ENCODE measurements around the gene TRH.
"Not testable (repeated sequence)": the region's sequence is repeated elsewhere in the genome, so short reads cannot be mapped to it uniquely, and the experiment has no call there.

The TRH gene

DNA sequence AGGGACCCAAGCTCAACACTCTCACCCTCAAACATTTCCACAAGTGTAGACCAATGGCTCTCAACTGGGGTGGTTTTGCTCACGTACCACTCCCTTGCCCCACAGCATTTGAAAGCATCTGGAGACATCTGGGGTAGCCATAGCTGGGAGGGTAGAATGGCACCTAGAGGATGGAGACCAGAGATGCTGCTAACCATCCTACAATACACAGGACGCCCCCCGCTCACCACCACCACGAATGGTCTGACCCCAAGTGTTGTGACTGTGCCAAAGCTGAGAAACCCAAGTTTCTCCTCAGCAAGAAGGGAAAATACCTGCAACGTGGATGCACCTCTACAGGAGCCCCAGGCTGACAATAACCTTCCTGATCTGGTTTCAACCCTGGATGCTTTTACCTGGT, 24.7 kb downstream of the TRH start:
- H3K27ac Mint-ChIP-seq; intact Hi-C loops (cut with micrococcal nuclease); H3K9me3 Mint-ChIP-seq: not testable (repeated sequence)

DNA sequence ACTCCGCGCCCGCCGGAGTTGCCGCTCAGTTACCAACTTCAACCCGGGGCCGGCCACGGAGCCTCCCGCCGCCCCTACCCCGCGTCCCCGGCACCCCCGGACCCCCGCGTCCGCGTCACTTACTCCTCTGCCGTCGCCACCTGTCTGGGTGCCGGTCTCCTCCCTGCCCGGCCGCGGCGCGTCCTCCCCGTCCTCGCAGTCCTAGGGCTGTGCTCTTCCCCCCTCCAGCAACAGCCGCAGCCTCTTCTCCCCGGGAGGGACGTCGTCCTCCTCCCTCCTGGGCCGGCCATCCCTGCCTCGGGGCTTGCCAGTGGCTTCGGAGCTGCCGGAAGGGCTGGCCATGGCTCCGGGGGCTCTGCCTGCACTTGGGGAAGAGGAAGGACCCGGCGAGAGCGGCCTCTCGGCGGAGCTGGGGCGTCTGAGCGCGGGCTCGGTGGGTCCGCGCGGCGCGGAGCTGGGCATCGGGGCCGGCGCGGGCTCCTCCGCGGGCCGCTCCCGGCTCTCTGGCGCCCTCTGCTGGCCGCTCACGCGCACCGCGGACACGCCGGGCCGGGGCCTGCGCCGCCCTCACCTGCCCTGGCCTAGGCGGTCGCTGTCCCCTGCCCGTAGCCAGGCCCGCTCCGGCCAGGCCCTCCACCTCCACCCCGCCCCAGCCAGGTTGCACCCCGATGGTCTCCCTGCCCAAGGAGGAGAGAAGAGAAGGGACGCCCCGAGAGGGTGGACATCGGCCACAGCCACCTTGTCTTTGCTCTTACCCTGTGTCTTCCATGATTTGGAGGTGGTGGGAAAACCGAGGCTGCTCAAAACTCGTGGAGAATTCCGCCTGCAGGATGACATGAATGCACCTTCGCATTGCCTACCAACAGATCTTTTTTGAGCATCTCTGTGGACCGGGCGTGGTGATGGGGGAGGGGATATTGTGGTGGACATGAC, 28.4 kb downstream of the TRH start:
- H3K36me3 Mint-ChIP-seq (ENCODE audit: low read depth) = not testable (repeated sequence)
- intact Hi-C loops (cut with micrococcal nuclease) = loop anchor here (2.0 kb wide), 1 partner anchor 60 kb away; no protein-coding TSS in a partner anchor
- peak overlapping the region; percentile 75 for H3K4me3 Mint-ChIP-seq

More for the DNA sequence above, 24.7 kb downstream of the TRH start:
- peaks cover 16% of the 10 kb centered on the region for H3K4me1 Mint-ChIP-seq (ENCODE audit: low read depth)
- H3K27me3 Mint-ChIP-seq = peaks cover 29% of the 10 kb centered on the region
- H3K4me3 Mint-ChIP-seq; H3K36me3 Mint-ChIP-seq (ENCODE audit: low read depth): not testable (repeated sequence)

GRCh38 chr3:130010556-130010955, 36.0 kb downstream of the TRH start:
- no peaks in the 10 kb centered on the region for H3K9me3 Mint-ChIP-seq
- H3K36me3 Mint-ChIP-seq (ENCODE audit: low read depth) = no peaks in the 10 kb centered on the region
- intact Hi-C loops (cut with micrococcal nuclease) = no loop called here
- H3K27me3 Mint-ChIP-seq = peaks cover 28% of the 10 kb centered on the region
- no peak overlapping the region for H3K4me3 Mint-ChIP-seq
- no peaks in the 10 kb centered on the region for H3K4me1 Mint-ChIP-seq (ENCODE audit: low read depth)
- H3K27ac Mint-ChIP-seq = no peak overlapping the region

More for the DNA sequence above, 28.4 kb downstream of the TRH start:
- Mint-ChIP-seq H3K4me1 (ENCODE audit: low read depth) (peaks cover 14% of the 10 kb centered on the region), H3K27me3 (peaks cover 57% of the 10 kb centered on the region)
- not testable (repeated sequence) for H3K27ac Mint-ChIP-seq, H3K9me3 Mint-ChIP-seq

GRCh38 chr3:130012108-130012507, 37.6 kb downstream of the TRH start:
- H3K4me3 Mint-ChIP-seq; H3K36me3 Mint-ChIP-seq (ENCODE audit: low read depth); H3K9me3 Mint-ChIP-seq; intact Hi-C loops (cut with micrococcal nuclease); H3K4me1 Mint-ChIP-seq (ENCODE audit: low read depth); H3K27ac Mint-ChIP-seq: not testable (repeated sequence)
- peaks cover 13% of the 10 kb centered on the region for H3K27me3 Mint-ChIP-seq

DNA sequence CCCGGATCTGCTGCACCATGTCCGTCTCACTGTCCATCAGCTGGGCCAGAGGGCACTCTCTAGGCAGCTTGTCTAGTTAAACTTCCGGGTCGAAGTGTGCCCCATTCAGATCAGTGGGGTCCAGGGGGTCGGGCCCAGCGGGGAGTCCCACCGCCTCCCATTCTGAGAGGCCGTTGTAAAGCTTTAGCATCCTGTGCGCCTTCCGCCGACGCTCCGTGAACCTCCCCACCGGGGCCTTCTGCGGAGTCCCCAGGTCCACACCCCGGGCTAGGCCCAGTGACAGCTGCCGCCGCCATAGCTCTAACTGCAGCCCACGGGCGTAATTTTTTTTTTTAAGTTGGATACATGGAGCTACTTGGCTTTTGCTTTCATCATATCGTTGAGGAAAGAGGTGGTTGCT, 38.7 kb downstream of the TRH start:
- H3K4me1 Mint-ChIP-seq (ENCODE audit: low read depth); H3K36me3 Mint-ChIP-seq (ENCODE audit: low read depth); H3K4me3 Mint-ChIP-seq; H3K27ac Mint-ChIP-seq; H3K9me3 Mint-ChIP-seq; intact Hi-C loops (cut with micrococcal nuclease): not testable (repeated sequence)
- H3K27me3 Mint-ChIP-seq = peaks cover 11% of the 10 kb centered on the region

DNA sequence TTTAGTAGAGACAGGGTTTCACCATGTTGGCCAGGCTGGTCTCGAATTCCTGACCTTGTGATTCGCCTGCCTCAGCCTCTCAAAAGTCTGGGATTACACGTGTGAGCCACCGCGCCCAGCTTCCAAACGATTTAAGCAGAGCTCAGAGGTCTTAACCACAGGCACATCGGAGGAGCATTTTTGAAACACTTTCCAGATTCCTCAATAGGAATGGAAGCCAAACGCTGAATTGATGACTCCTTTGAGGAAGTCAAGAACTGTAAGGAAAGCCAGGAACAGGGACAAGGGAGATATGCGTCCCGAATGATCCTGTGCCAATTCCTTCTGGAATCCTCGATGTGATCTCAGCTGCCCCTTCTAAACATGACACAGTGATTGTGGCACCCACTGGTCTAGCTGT, 40.0 kb downstream of the TRH start:
- peaks cover 8% of the 10 kb centered on the region for H3K27me3 Mint-ChIP-seq
- H3K27ac Mint-ChIP-seq = no peak overlapping the region
- H3K4me3 Mint-ChIP-seq = no peak overlapping the region
- intact Hi-C loops (cut with micrococcal nuclease) = no loop called here
- no peaks in the 10 kb centered on the region for H3K4me1 Mint-ChIP-seq (ENCODE audit: low read depth)
- no peaks in the 10 kb centered on the region for H3K9me3 Mint-ChIP-seq
- H3K36me3 Mint-ChIP-seq (ENCODE audit: low read depth) = no peaks in the 10 kb centered on the region

- H3K27ac Mint-ChIP-seq; H3K27me3 Mint-ChIP-seq; H3K4me3 Mint-ChIP-seq; intact Hi-C loops (cut with micrococcal nuclease); H3K36me3 Mint-ChIP-seq (ENCODE audit: low read depth); H3K4me1 Mint-ChIP-seq (ENCODE audit: low read depth); H3K9me3 Mint-ChIP-seq: not testable (repeated sequence)
Observed at GRCh38 chr3:130017661-130018060, 43.1 kb downstream of the TRH start.

- H3K27me3 Mint-ChIP-seq; H3K27ac Mint-ChIP-seq; H3K4me1 Mint-ChIP-seq (ENCODE audit: low read depth); H3K4me3 Mint-ChIP-seq; H3K36me3 Mint-ChIP-seq (ENCODE audit: low read depth); intact Hi-C loops (cut with micrococcal nuclease); H3K9me3 Mint-ChIP-seq: not testable (repeated sequence)
Observed at GRCh38 chr3:130026146-130026829, 51.8 kb downstream of the TRH start.

- H3K9me3 Mint-ChIP-seq; H3K4me1 Mint-ChIP-seq (ENCODE audit: low read depth); H3K27ac Mint-ChIP-seq; H3K4me3 Mint-ChIP-seq; intact Hi-C loops (cut with micrococcal nuclease); H3K27me3 Mint-ChIP-seq; H3K36me3 Mint-ChIP-seq (ENCODE audit: low read depth): not testable (repeated sequence)
Observed at GRCh38 chr3:130027437-130027836, 52.9 kb downstream of the TRH start.

Data from dendritic cell treated with granulocyte-macrophage colony-stimulating factor and Interleukin-4, amounts not matched to agents 40 ng/mL and 50 ng/mL, for 4 days (primary cell).